OCI-LY7 (cell line): Measurements from ENCODE around the gene ARHGAP4. TPM values are rescaled to one million over a fixed set of nuclear protein-coding genes. Genes with fewer than 3 reads are reported as not detected.

Experiments used
- BruUV-seq: library from RNA; stranded (reverse); fragments of 400-500 nt; replicated peaks from 2 replicates; lab custom pipeline; 2021; lab: Mats Ljungman, UMichigan
- CTCF ChIA-PET: fragments of 300-600 bp; sonication (Branson Sonifier 250); formaldehyde crosslinking; loops from one replicate; lab custom pipeline; 2022; ENCODE audit warnings: antibody characterized with exemption; ENCODE audit not compliant: unreplicated experiment; lab: Charles Lee
- POLR2A ChIA-PET: fragments of 300-600 bp; sonication (Branson Sonifier 250); formaldehyde crosslinking; loops from one replicate; lab custom pipeline; 2022; ENCODE audit warnings: antibody characterized with exemption; lab: Charles Lee
- DNase-seq: peaks from one replicate; pipeline ENCODE4 v3.0.0-alpha.2; 2015; ENCODE audit warnings: low spot score
- H2AFZ ChIP-seq: fragments of 200-600 bp; sonication (generic), shearing (Covaris generic); 2 replicates; pipeline ENCODE4 v1.6.1; 2014; ENCODE audit warnings: mild to moderate bottlenecking, antibody characterized with exemption, low read length, moderate library complexity
- H3K27ac ChIP-seq: fragments of 200-600 bp; sonication (generic); 2 replicates; pipeline ENCODE4 v1.5.1; 2014; ENCODE audit warnings: mixed run types, low read depth, mild to moderate bottlenecking, moderate library complexity, low read length, inconsistent platforms; ENCODE audit not compliant: poor library complexity, severe bottlenecking
- H3K36me3 ChIP-seq: fragments of 200-600 bp; sonication (generic); 2 replicates; pipeline ENCODE4 v1.6.1; 2014; ENCODE audit warnings: mild to moderate bottlenecking, antibody characterized with exemption, low read length, moderate library complexity, mixed read lengths; ENCODE audit not compliant: insufficient read depth
- H3K4me1 ChIP-seq: fragments of 200-600 bp; sonication (generic); 2 replicates; pipeline ENCODE4 v1.5.1; 2014; ENCODE audit warnings: mild to moderate bottlenecking, low read length; ENCODE audit not compliant: insufficient read depth, poor library complexity, severe bottlenecking
- H3K4me2 ChIP-seq: fragments of 200-600 bp; sonication (generic); 2 replicates; pipeline ENCODE4 v1.6.1; 2014; ENCODE audit warnings: mild to moderate bottlenecking, low read length
- H3K4me3 ChIP-seq: fragments of 200-600 bp; sonication (generic); 2 replicates; pipeline ENCODE4 v1.5.1; 2014; ENCODE audit warnings: mild to moderate bottlenecking, low read depth, low read length; ENCODE audit not compliant: poor library complexity, severe bottlenecking
- H3K79me2 ChIP-seq: fragments of 200-600 bp; sonication (generic); 2 replicates; pipeline ENCODE4 v1.6.1; 2016; ENCODE audit warnings: low read depth, mild to moderate bottlenecking, low read length, moderate library complexity, mixed read lengths; ENCODE audit not compliant: insufficient read depth
- H3K9me2 ChIP-seq: fragments of 200-600 bp; sonication (generic); 2 replicates; pipeline ENCODE4 v1.6.1; 2016; ENCODE audit warnings: mild to moderate bottlenecking, low read length, mixed read lengths; ENCODE audit not compliant: insufficient read depth
- H3K9me3 ChIP-seq: fragments of 200-600 bp; sonication (generic); 2 replicates; pipeline ENCODE4 v1.6.1; 2014; ENCODE audit warnings: mild to moderate bottlenecking, mixed run types, low read length, mixed read lengths
- H4K20me1 ChIP-seq: fragments of 200-600 bp; sonication (generic); 2 replicates; pipeline ENCODE4 v1.6.1; 2014; ENCODE audit warnings: mild to moderate bottlenecking, antibody characterized with exemption, low read length, moderate library complexity, mixed read lengths; ENCODE audit not compliant: insufficient read depth
- EZH2phosphoT487 ChIP-seq: fragments of 200-600 bp; sonication (generic); IDR thresholded peaks from 2 replicates; pipeline ENCODE4 v1.6.1; 2018; ENCODE audit warnings: low read depth, borderline replicate concordance, mild to moderate bottlenecking, mixed run types, antibody characterized with exemption, low read length, moderate library complexity, mixed read lengths
- intact Hi-C: fragments of 100-400 bp; cut with micrococcal nuclease; formaldehyde crosslinking; loops from one replicate; pipeline ENCODE4 v1.10.0; 2022; ENCODE audit not compliant: unreplicated experiment
- total RNA-seq, 2 experiments: library from RNA; depleted of rRNA in 1 of 2; stranded (reverse); fragments of >200 nt in 1 of 2; shearing (Covaris generic) in 1 of 2; gene quantifications; 2 replicates each; pipeline ENCODE4 v1.2.3, GENCODE V29; 2014 to 2022
- TF ChIP-seq, protein P1 (sequence below): fragments of 200-600 bp; sonication (generic); conservative IDR thresholded peaks from 2 replicates; pipeline ENCODE4 v1.5.1; 2014; ENCODE audit warnings: mild to moderate bottlenecking, antibody characterized with exemption, low read length, moderate library complexity, mixed read lengths

The ARHGAP4 gene
- total RNA-seq, 2 experiments from 2014 or later, result 126 to 128 TPM

- Histone ChIP-seq H3K4me3 (peak overlapping the region; percentile 78), H3K9me2 (no peaks in the 10 kb centered on the region), H3K4me1 (peaks cover 44% of the 10 kb centered on the region), H2AFZ (no peak overlapping the region), H3K4me2 (peak overlapping the region; percentile 100), H3K9me3 (no peaks in the 10 kb centered on the region), H3K36me3 (peaks cover 38% of the 10 kb centered on the region), H3K79me2 (peaks cover 53% of the 10 kb centered on the region), H3K27ac (peak overlapping the region; percentile 89), H4K20me1 (peaks cover 14% of the 10 kb centered on the region; the same call in 1 of the 2 replicates)
- TSS peak; percentile 74 for BruUV-seq
- peak; percentile 81 for DNase-seq
- ChIA-PET CTCF (no interaction called here), POLR2A (interaction anchor here (1.1 to 5.4 kb wide), 3 partner anchors 38 to 46 kb away, joined by 3 to 33 read pairs (median 6); partner anchors contain the start of gene ARHGAP4)
- TF ChIP-seq EZH2phosphoT487, result no peak
- TF ChIP-seq, protein P1, sequence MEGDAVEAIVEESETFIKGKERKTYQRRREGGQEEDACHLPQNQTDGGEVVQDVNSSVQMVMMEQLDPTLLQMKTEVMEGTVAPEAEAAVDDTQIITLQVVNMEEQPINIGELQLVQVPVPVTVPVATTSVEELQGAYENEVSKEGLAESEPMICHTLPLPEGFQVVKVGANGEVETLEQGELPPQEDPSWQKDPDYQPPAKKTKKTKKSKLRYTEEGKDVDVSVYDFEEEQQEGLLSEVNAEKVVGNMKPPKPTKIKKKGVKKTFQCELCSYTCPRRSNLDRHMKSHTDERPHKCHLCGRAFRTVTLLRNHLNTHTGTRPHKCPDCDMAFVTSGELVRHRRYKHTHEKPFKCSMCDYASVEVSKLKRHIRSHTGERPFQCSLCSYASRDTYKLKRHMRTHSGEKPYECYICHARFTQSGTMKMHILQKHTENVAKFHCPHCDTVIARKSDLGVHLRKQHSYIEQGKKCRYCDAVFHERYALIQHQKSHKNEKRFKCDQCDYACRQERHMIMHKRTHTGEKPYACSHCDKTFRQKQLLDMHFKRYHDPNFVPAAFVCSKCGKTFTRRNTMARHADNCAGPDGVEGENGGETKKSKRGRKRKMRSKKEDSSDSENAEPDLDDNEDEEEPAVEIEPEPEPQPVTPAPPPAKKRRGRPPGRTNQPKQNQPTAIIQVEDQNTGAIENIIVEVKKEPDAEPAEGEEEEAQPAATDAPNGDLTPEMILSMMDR, result no peak
- intact Hi-C loops, result loop anchor here (1.0 to 5.0 kb wide), 3 partner anchors 42 to 791 kb away; partner anchors contain the start of genes DKC1 and IRAK1
Observed at GRCh38 chrX:153971124-153971449, 45.0 kb upstream of the ARHGAP4 start.

- intact Hi-C loops, result loop anchor here (1.0 to 5.0 kb wide), 3 partner anchors 42 to 792 kb away; partner anchors contain the start of genes DKC1 and IRAK1
- peaks cover 43% of the 10 kb centered on the region for H3K36me3 ChIP-seq
- no peak overlapping the region for H2AFZ ChIP-seq
- H3K27ac ChIP-seq, result peak overlapping the region; percentile 89
- H3K4me2 ChIP-seq, result peak overlapping the region; percentile 100
- POLR2A ChIA-PET, result interaction anchor here (1.1 to 5.4 kb wide), 3 partner anchors 37 to 46 kb away, joined by 3 to 33 read pairs (median 6); partner anchors contain the start of gene ARHGAP4
- peaks cover 49% of the 10 kb centered on the region for H3K4me1 ChIP-seq
- CTCF ChIA-PET, result no interaction called here
- H3K9me2 ChIP-seq, result no peaks in the 10 kb centered on the region
- peaks cover 59% of the 10 kb centered on the region for H3K79me2 ChIP-seq
- DNase-seq, result peak; percentile 45
- no TSS peak for BruUV-seq
- H4K20me1 ChIP-seq, result peaks cover 14% of the 10 kb centered on the region; the same call in 1 of the 2 replicates
- no peaks in the 10 kb centered on the region for H3K9me3 ChIP-seq
- no peak for TF ChIP-seq EZH2phosphoT487
- TF ChIP-seq, protein P1, result no peak
- peak overlapping the region; percentile 78 for H3K4me3 ChIP-seq
Observed at GRCh38 chrX:153970357-153971123, 44.5 kb upstream of the ARHGAP4 start.
